Mesendoderm (in vitro differentiated cells): ENCODE data around the gene CABLES2.

Experiments used
- DNase-seq: peaks from one replicate; pipeline ENCODE4 v3.0.0; 2013
- H2AK5ac ChIP-seq: 2 replicates; pipeline ENCODE4 v1.6.1; 2013; ENCODE audit warnings: low read length, inconsistent platforms
- H2BK120ac ChIP-seq: 2 replicates; pipeline ENCODE4 v1.6.1; 2013; ENCODE audit warnings: low read depth, mild to moderate bottlenecking, low read length, moderate library complexity, mixed read lengths
- H2BK15ac ChIP-seq: replicated peaks from 2 replicates; pipeline ENCODE4 v1.6.1; 2013; ENCODE audit warnings: low read depth, mild to moderate bottlenecking, moderate library complexity
- H2BK5ac ChIP-seq: 2 replicates; pipeline ENCODE4 v1.6.1; 2013; ENCODE audit warnings: low read length, inconsistent platforms
- H3K18ac ChIP-seq: 2 replicates; pipeline ENCODE4 v1.6.1; 2013; ENCODE audit warnings: mild to moderate bottlenecking, low read length, mixed read lengths
- H3K23ac ChIP-seq: one replicate; pipeline ENCODE4 v1.6.1; 2013; ENCODE audit warnings: low read length
- H3K27ac ChIP-seq: 2 replicates; pipeline ENCODE4 v1.5.1; 2013; ENCODE audit warnings: low read depth, mild to moderate bottlenecking, inconsistent platforms, low read length, moderate library complexity
- H3K27me3 ChIP-seq: 2 replicates; pipeline ENCODE4 v1.6.1; 2013; ENCODE audit warnings: low read length, control low read depth, mild to moderate bottlenecking, inconsistent platforms; ENCODE audit not compliant: insufficient read depth, poor library complexity
- H3K36me3 ChIP-seq: 2 replicates; pipeline ENCODE4 v1.6.1; 2013; ENCODE audit warnings: low read length, inconsistent platforms; ENCODE audit not compliant: control insufficient read depth, insufficient read depth
- H3K4ac ChIP-seq: one replicate; pipeline ENCODE4 v1.6.1; 2013; ENCODE audit warnings: low read depth, mild to moderate bottlenecking, low read length, moderate library complexity
- H3K4me1 ChIP-seq: 2 replicates; pipeline ENCODE4 v1.6.1; 2013; ENCODE audit warnings: low read depth, low read length, inconsistent platforms; ENCODE audit not compliant: control insufficient read depth
- H3K4me2 ChIP-seq: 2 replicates; pipeline ENCODE4 v1.6.1; 2013; ENCODE audit warnings: low read length
- H3K4me3 ChIP-seq: 2 replicates; pipeline ENCODE4 v1.5.1; 2013; ENCODE audit warnings: mild to moderate bottlenecking, low read length
- H3K56ac ChIP-seq: one replicate; pipeline ENCODE4 v1.6.1; 2013; ENCODE audit warnings: low read length
- H3K79me1 ChIP-seq: 2 replicates; pipeline ENCODE4 v1.6.1; 2013; ENCODE audit warnings: low read length, inconsistent platforms
- H3K79me2 ChIP-seq: 2 replicates; pipeline ENCODE4 v1.6.1; 2013; ENCODE audit warnings: mild to moderate bottlenecking, low read length; ENCODE audit not compliant: control insufficient read depth, insufficient read depth
- H3K9ac ChIP-seq: 2 replicates; pipeline ENCODE4 v1.6.1; 2013; ENCODE audit warnings: low read length, inconsistent platforms
- H4K5ac ChIP-seq: one replicate; pipeline ENCODE4 v1.6.1; 2013; ENCODE audit warnings: low read length
- H4K8ac ChIP-seq: one replicate; pipeline ENCODE4 v1.6.1; 2013; ENCODE audit warnings: low read depth, mild to moderate bottlenecking, control low read depth, low read length, moderate library complexity
- WGBS: extraction: QIAGEN DNeasy Blood & Tissue Kit; methylation state at CpG from one replicate; pipeline ENCODE4 v1.1.7; 2013; ENCODE audit warnings: low lambda C conversion rate, missing lambda C conversion rate; ENCODE audit not compliant: insufficient coverage; ENCODE audit errors: extremely low coverage; 5-methylcytosine and 5-hydroxymethylcytosine counted together

CABLES2 gene

DNA sequence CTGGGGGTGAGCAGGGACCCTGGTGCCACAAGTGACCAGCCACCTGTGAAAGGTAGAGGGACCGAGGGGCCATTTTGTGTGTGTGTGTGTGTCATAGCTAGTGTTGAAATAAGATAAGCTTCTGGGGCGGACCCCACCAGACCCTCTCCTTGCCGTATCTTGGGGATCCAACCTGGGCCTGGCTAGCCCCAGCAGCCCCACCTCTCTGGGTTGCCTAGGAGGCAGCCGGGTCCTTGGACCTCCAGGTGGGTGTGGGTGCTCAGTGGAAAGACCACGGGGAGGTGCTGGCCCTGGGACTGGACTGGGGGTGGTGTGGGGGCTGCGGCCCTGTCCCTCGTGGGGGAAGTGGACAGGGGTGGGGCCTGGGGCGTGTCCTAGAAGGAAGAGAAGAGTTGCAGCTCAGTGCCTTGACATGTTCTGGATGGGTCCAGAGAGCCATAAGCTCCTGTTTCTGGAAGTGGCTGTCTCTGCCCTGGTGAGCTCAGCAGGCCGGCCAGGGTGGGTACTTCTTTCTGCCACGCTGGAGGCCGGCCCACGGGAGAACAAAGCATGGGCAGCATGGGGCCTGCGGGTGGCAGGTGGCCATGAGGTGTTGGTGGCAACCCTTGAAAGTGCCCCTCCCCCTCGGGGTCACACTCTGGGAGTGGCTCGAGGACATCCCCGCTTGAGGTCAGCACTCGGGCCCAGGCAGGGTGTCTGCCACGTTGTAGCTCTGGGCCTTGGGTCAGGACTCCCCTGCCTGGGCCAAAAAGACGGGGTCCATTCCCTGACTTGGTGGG lies 11.8 kb upstream of the CABLES2 start:
- Histone ChIP-seq H3K18ac (no peak overlapping the region), H2BK15ac (no peak overlapping the region), H3K27me3 (no peaks in the 10 kb centered on the region), H3K9ac (no peak overlapping the region), H2AK5ac (no peak overlapping the region), H3K79me1 (no peaks in the 10 kb centered on the region), H4K5ac (no peak overlapping the region), H2BK120ac (no peak overlapping the region), H3K4me2 (no peak overlapping the region), H3K56ac (no peak overlapping the region), H3K36me3 (no peaks in the 10 kb centered on the region), H4K8ac (no peak overlapping the region), H3K27ac (no peak overlapping the region), H3K79me2 (no peaks in the 10 kb centered on the region), H2BK5ac (no peak overlapping the region), H3K4me1 (no peaks in the 10 kb centered on the region), H3K4ac (no peak overlapping the region), H3K4me3 (no peak overlapping the region), H3K23ac (no peak overlapping the region)
- WGBS = no CpG with 5 or more reads among the region's 19 CpGs
- DNase-seq = no peak

DNA sequence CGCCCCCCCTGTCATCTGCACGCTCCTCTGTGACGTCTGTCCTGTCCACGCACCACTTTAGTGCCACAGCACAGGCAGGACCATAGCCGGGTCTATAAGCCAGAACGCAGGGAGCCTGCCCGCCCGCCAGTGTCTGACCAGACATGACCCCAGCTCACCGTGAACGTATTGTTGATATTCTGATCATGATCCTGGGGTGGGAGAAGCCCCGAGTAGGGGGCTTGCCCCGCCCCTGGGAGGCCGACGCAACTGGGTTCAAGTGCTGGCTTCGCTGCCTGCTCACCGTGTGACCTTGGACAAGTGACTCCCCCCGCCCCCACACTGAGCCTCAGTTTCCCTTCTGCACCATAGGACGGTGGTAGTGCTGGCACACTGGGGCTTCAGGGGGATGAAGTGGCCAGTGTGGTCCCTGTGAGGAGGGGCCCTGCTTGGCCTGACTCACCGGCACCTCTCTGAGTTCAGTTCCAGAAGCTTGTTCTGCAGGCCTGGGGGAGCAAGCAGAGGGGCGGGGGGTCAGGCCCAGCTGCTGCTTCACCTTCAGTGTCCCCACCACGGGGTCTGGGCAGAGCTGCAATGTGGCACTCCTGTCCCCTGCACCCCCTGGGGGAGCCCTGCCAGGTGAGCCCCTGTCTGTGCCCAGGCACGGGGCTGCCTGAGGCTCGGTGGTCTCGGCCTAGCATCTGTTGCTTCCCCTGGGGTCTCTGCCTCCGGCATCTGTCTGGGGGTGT lies 11.1 kb upstream of the CABLES2 start:
- WGBS = no CpG with 5 or more reads among the region's 25 CpGs
- no peak overlapping the region for H4K8ac ChIP-seq
- H3K36me3 ChIP-seq = no peaks in the 10 kb centered on the region
- H4K5ac ChIP-seq = no peak overlapping the region
- H3K18ac ChIP-seq = no peak overlapping the region
- no peak overlapping the region for H3K56ac ChIP-seq
- H2AK5ac ChIP-seq = no peak overlapping the region
- no peaks in the 10 kb centered on the region for H3K79me1 ChIP-seq
- H2BK5ac ChIP-seq = no peak overlapping the region
- H3K27me3 ChIP-seq = no peaks in the 10 kb centered on the region
- H3K27ac ChIP-seq = no peak overlapping the region
- no peak overlapping the region for H3K4ac ChIP-seq
- no peaks in the 10 kb centered on the region for H3K79me2 ChIP-seq
- no peak overlapping the region for H2BK120ac ChIP-seq
- no peak overlapping the region for H3K23ac ChIP-seq
- no peak overlapping the region for H3K4me3 ChIP-seq
- DNase-seq = no peak
- H3K4me1 ChIP-seq = no peaks in the 10 kb centered on the region
- no peak overlapping the region for H3K4me2 ChIP-seq
- no peak overlapping the region for H3K9ac ChIP-seq
- H2BK15ac ChIP-seq = no peak overlapping the region

DNA sequence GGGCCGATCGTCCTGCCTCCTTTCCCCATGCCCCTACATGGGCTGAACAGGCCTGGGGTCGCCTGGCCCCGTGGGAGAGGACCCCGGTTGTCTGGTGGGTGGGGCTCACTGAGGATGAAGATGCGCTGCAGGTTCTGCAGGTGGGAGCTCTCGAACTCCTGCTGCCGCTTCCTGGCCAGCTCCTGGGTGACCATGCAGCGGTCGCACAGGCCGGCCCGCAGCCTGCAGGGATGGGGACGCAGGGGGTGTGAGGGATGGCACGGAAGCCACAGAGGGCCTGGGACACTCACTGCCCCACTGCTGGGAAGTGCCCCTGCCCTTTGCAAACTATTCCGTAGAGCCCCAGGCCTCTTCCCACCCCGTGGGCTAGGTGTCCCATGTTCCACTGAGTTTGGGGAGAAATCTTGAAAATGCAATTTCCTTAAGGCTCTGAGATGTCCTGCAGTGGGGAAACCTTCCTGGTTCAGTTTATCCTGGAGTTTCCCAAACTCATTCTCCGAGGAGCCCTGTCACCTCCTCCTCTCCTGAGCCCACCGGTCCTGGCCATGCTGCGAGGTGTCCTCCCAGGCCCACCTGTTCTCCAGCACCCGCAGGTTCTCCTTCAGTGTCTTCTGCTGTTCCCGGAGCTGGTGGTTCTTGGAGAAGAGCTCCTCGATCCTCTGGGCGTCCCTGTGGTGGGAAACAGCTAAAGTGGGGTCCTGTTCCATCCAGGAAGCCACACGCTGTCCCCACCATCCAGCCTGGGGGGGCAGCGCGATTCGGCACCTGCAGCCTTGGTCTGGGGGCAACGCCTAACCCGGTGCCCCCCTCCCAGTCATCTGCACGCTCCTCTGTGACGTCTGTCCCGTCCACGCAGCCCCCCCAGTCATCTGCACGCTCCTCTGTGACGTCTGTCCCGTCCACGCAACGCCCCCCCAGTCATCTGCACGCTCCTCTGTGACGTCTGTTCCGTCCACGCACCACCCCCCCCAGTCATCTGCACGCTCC lies 9.9 kb upstream of the CABLES2 start:
- no CpG with 5 or more reads among the region's 43 CpGs for WGBS
- Histone ChIP-seq H3K79me1 (no peaks in the 10 kb centered on the region), H3K4ac (no peak overlapping the region), H3K56ac (no peak overlapping the region), H3K23ac (no peak overlapping the region), H3K4me3 (no peak overlapping the region), H3K4me2 (no peak overlapping the region), H4K5ac (no peak overlapping the region), H2BK120ac (no peak overlapping the region), H3K27me3 (no peaks in the 10 kb centered on the region), H3K4me1 (no peaks in the 10 kb centered on the region), H3K9ac (no peak overlapping the region), H2BK15ac (no peak overlapping the region), H3K27ac (no peak overlapping the region), H2AK5ac (no peak overlapping the region), H3K36me3 (no peaks in the 10 kb centered on the region), H2BK5ac (no peak overlapping the region), H3K18ac (no peak overlapping the region), H3K79me2 (no peaks in the 10 kb centered on the region), H4K8ac (no peak overlapping the region)
- DNase-seq = no peak

DNA sequence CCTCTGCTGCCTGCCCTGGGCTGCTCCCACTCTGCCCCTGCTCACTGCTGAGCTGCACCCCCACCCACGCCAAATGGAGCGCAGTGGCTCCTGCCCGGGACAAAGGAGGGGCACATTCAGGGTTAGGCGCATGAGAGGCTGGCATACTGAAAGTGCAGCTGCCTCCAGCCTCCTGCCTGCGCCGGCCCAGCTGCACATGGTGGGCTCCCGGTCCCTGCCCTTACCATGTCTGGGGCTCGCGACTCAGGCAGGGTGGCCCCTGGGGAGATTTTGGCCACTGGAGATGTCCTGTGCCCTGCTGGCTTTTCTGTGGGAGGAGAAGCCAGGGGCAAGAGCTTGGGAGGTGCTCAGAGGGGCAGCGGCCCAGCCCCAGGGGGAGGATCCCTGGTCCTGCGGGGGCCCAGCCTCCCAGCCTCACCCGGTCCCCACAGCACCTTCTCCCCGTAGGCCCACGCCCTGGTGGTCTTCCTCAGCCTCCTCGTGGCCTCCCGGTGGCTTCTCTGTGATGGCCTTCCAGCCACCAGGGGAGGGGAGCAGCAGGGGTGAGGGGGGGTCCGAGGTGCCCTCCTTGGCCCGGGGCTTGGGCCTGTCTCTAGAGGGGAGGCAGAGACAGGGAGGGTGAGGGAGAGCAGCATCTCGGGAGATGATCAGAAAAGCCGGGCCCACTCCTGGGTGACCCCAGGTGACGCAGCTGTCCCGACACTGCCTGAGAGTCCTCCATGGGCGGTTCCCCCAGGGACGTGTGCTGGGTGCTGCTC lies 8.4 kb upstream of the CABLES2 start:
- Histone ChIP-seq H3K4ac (no peak overlapping the region), H2BK15ac (no peak overlapping the region), H3K36me3 (no peaks in the 10 kb centered on the region), H3K23ac (no peak overlapping the region), H3K79me2 (no peaks in the 10 kb centered on the region), H2AK5ac (no peak overlapping the region), H3K9ac (no peak overlapping the region), H3K27ac (no peak overlapping the region), H3K18ac (no peak overlapping the region), H2BK5ac (no peak overlapping the region), H3K4me3 (no peak overlapping the region), H3K4me1 (no peaks in the 10 kb centered on the region), H3K79me1 (no peaks in the 10 kb centered on the region), H4K5ac (no peak overlapping the region), H4K8ac (no peak overlapping the region), H3K27me3 (no peaks in the 10 kb centered on the region), H3K56ac (no peak overlapping the region), H3K4me2 (no peak overlapping the region), H2BK120ac (no peak overlapping the region)
- WGBS = no CpG with 5 or more reads among the region's 24 CpGs
- DNase-seq = no peak

DNA sequence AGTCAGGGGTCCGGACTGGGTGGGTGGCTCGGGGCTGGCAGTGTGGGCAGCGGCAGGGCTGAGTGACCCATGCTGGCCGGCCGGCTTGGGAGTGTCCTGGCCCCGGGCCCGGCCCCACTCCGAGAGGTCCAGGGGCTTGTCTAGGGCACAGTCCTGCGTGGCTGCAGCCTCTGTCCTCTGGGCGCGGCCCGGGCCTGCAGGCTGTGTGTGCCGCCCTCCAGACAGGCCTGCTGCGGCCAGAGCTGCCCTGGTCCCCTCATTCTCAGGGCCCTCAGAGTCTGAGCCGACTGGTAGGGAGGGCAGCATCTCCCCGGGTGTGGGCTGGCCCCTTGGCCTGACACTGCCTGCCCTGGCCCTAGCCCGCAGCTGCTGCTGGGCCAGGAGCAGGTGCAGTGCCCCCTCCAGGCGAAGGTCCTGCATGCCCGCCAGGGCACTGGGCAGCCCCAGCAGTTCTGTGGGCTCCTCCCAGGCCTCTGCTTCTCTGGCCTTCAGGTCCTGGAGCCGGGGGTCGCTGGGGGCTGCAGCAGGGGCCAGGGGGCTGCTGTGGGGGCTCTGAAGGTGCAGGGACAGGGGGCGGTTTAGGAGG lies 6.9 kb upstream of the CABLES2 start:
- Histone ChIP-seq H2BK120ac (no peak overlapping the region), H3K4me2 (no peak overlapping the region), H3K4me3 (no peak overlapping the region), H2BK5ac (no peak overlapping the region), H2BK15ac (no peak overlapping the region), H3K4me1 (no peaks in the 10 kb centered on the region), H3K18ac (no peak overlapping the region), H3K27ac (no peak overlapping the region), H3K27me3 (no peaks in the 10 kb centered on the region), H4K8ac (no peak overlapping the region), H3K79me2 (no peaks in the 10 kb centered on the region), H2AK5ac (no peak overlapping the region), H3K4ac (no peak overlapping the region), H3K9ac (no peak overlapping the region), H3K56ac (no peak overlapping the region), H4K5ac (no peak overlapping the region), H3K79me1 (no peaks in the 10 kb centered on the region), H3K36me3 (no peaks in the 10 kb centered on the region), H3K23ac (no peak overlapping the region)
- DNase-seq = no peak
- no CpG with 5 or more reads among the region's 22 CpGs for WGBS
